ENCODE data around the gene DES. TPM values are rescaled to one million over a fixed set of nuclear protein-coding genes. Genes with fewer than 3 reads are reported as not detected.
A peak's percentile ranks its signal among the peaks of the same experiment; 100 is the strongest.
"Not testable (repeated sequence)": the region's sequence is repeated elsewhere in the genome, so short reads cannot be mapped to it uniquely, and the experiment has no call there.

Gene DES
- total RNA-seq, 1 donor from 2014 or later: 182 TPM

DNA sequence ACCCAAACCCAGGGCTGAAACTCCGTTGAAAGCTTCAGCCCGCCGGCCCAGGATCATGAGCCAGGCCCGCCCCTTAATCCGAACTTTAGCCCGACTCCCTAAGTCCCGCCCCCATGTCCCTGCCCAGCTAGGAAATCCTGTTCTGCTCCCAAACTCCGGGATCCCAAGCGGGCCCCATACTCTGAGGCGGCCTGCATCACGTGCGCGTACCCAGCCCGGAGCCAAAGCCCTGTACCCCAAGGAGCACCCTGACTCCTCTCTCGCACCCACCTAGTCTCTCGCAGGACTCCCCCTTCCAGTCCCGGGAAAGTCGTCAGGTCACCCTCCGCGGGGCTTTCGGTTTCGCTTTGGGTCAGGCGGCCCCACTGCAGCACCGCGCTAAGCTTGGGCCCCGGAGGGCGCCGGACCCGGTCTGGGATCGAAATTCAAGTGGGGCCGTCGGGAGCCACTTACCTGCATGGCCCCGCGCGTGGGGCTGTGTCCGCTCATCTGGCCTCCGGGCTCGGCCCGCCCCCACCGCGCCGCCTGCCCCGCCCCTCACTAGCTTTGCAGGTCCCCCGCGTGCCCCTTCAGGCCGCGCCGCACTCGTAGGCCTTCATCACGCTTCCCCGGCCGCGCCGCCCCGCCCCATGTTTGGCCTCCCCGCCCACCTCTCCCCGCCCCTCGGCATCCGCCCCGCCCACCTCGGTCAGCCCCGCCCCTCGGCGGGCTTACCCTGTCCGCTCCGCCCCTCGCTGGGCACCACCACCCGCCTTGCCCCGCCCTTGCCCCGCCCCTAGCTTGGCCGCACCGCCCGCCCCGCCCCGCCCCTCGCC, 30.7 kb upstream of the DES start, which contains the start of gene DNPEP:
DNPEP (minus strand) TSS at position 607 of the 815 bp plus-strand sequence; CDS start at position 489, 118 bp downstream.
- intact Hi-C loops (cut with DNase I): loop anchor here (1.0 to 5.0 kb wide), 11 partner anchors 95 to 302 kb away; partner anchors contain the start of genes ABCB6, CHPF, CNPPD1 and DNAJB2
- no peak for TF ChIP-seq CTCF (IDR thresholded peaks at IDR 0.05)
- H3K27ac ChIP-seq: peak within 1 kb of the TSS; percentile 80 to 90
- peak within 1 kb of the TSS; percentile 81 to 82 for H3K4me3 ChIP-seq
- H3K36me3 ChIP-seq: peaks cover 34 to 37% of the 10 kb centered on the region in 2 donors
- no peaks in the 10 kb centered on the region for H3K27me3 ChIP-seq
- H3K9me3 ChIP-seq: no peaks in the 10 kb centered on the region
- DNase-seq (ENCODE audit: low spot score in 2 of 2): peak; percentile 65 to 96
- H3K4me1 ChIP-seq: peaks cover 8 to 11% of the 10 kb centered on the region in 2 donors

- Histone ChIP-seq H3K27me3 (no peaks in the 10 kb centered on the region), H3K36me3 (peaks cover 28 to 29% of the 10 kb centered on the region in 2 donors), H3K4me1 (peaks cover 8 to 11% of the 10 kb centered on the region in 2 donors), H3K27ac (peak overlapping the region; percentile 67 to 81), H3K9me3 (no peaks in the 10 kb centered on the region), H3K4me3 (peak overlapping the region; percentile 81 to 82)
- peak; percentile 90 to 99 for DNase-seq (ENCODE audit: low spot score in 2 of 2)
- intact Hi-C loops (cut with DNase I): loop anchor here (1.0 to 5.0 kb wide), 10 partner anchors 96 to 301 kb away; partner anchors contain the start of genes CHPF, CNPPD1, DNAJB2 and GMPPA
- peak; percentile 69 to 86 (median 74) for TF ChIP-seq CTCF (IDR thresholded peaks at IDR 0.05)
Observed at GRCh38 chr2:219388121-219388906, 29.9 kb upstream of the DES start.

DNA sequence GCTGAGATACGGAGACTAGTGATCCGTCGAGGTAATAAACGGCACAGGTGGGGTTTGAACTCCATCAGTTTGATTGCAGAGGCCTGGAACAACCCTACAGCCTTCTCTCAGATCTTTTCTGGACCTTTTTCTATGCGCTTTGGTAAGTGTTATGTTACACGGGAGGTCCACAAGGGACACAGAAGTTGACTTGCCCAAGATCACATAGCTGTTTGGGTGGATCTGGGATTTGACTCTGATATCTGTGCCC, 29.3 kb upstream of the DES start:
- Histone ChIP-seq H3K4me3 (peak overlapping the region in 1 of 2 donors; percentile 82), H3K27ac (peak overlapping the region; percentile 64 to 81), H3K36me3 (peaks cover 24% of the 10 kb centered on the region in 2 donors), H3K4me1 (peaks cover 8 to 11% of the 10 kb centered on the region in 2 donors), H3K9me3 (no peaks in the 10 kb centered on the region), H3K27me3 (no peaks in the 10 kb centered on the region)
- intact Hi-C loops (cut with DNase I): loop anchor here (1.0 to 5.0 kb wide), 10 partner anchors 97 to 300 kb away; partner anchors contain the start of genes CHPF, CNPPD1, DNAJB2 and GMPPA
- no peak for TF ChIP-seq CTCF (IDR thresholded peaks at IDR 0.05)
- DNase-seq (ENCODE audit: low spot score in 2 of 2): no peak

DNA sequence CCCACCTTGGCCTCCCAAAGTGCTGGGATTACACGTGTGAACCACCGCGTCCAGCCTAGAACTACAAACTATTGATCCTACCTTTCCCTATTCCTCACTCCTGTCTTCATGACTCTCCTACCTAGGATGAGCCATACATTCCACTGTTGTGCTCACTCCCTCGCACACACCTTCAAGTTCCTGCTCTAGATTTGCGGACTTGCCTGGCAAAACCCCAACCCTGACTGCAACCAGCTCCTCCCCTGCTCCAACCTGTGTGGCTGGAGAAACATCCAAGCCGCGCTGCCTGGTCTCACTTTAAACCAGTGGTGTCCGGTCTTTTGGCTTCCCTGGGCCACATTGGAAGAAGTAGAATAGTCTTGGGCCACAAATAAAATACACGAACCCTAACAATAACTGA, 25.4 kb upstream of the DES start:
- no peaks in the 10 kb centered on the region for H3K9me3 ChIP-seq
- H3K27me3 ChIP-seq: no peaks in the 10 kb centered on the region
- TF ChIP-seq CTCF (IDR thresholded peaks at IDR 0.05): no peak
- no peak for DNase-seq (ENCODE audit: low spot score in 2 of 2)
- intact Hi-C loops (cut with DNase I): no loop called here
- H3K27ac ChIP-seq: no peak overlapping the region
- H3K4me1 ChIP-seq: no peaks in the 10 kb centered on the region
- H3K36me3 ChIP-seq: no peaks in the 10 kb centered on the region
- H3K4me3 ChIP-seq: no peak overlapping the region

GRCh38 chr2:219395056-219395455, 23.1 kb upstream of the DES start:
- intact Hi-C loops (cut with DNase I); H3K27ac ChIP-seq; H3K27me3 ChIP-seq; DNase-seq (ENCODE audit: low spot score in 2 of 2); H3K4me3 ChIP-seq; H3K9me3 ChIP-seq; H3K36me3 ChIP-seq; H3K4me1 ChIP-seq: not testable (repeated sequence)

DNA sequence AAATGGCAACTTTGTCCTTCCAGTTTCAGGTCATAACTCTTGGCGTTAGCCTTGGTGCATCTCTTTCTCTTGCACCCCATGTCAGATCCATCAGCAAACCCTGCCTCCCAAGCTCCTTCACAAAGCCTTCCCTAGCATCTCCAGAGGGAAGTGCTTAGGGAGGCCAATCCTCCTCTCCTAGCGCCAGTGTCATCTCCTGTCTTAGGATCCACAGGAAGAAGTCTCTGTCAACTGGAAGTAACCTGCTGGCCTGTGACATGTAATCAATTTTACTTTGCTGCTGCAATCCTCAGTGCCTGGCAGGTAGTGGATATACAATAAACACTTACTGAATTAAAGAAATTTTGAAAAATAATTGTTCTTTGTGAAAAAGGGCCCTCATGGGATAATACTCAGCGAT, 22.6 kb upstream of the DES start:
- Histone ChIP-seq H3K9me3 (no peaks in the 10 kb centered on the region), H3K36me3 (no peaks in the 10 kb centered on the region), H3K4me3 (no peak overlapping the region), H3K4me1 (no peaks in the 10 kb centered on the region), H3K27ac (no peak overlapping the region), H3K27me3 (no peaks in the 10 kb centered on the region)
- DNase-seq (ENCODE audit: low spot score in 2 of 2): no peak
- no peak for TF ChIP-seq CTCF (IDR thresholded peaks at IDR 0.05)
- intact Hi-C loops (cut with DNase I): no loop called here
